OCI-LY3 (cell line): ENCODE results near the gene NAV2.

Source experiments
- EZH2phosphoT487 ChIP-seq: fragments of 200-600 bp; shearing (Covaris generic); IDR thresholded peaks from 2 replicates; pipeline ENCODE4 v1.6.1; 2018; ENCODE audit warnings: antibody characterized with exemption, mixed run types, low read depth
- TF ChIP-seq, protein P1 (sequence below): fragments of 200-600, 300-600 bp; sonication (generic); IDR thresholded peaks from 2 replicates; pipeline ENCODE4 v1.5.1; 2014; ENCODE audit warnings: antibody characterized with exemption, low read length, low read depth

DNA sequence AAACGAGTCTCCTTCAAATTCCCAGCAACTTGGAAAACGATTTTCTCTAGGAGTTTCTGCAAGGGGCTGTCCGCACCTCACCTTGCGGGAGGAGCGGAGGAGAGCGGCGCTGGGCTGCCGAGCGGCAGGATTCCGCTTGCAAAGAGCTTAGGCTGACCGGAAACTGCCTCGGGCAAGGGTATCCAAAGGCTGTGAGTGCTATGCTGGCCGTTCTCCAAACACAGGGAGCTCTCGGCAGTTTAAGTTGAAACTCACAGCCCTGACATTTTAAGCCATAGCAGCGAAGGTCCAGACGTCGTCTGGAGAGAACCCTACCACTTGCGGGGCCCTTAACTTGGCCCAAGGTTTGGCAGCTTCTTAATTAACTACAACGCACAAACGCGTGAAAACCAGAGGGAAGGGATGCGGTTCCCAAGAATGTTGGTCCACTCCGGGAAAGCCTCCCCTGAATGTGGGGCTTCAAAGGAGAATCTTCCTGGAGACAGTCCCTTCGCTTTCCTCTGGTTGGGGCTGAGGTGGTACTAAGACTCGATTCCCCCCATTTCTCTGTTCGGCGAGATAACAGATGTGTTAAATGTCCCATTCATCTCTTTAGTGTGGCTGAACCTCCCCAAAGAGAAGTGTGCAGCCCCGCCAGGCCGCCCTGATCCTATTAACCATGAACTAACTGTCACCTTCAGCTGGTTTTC lies 448.7 kb downstream of the NAV2 start:
- TF ChIP-seq, protein P1, sequence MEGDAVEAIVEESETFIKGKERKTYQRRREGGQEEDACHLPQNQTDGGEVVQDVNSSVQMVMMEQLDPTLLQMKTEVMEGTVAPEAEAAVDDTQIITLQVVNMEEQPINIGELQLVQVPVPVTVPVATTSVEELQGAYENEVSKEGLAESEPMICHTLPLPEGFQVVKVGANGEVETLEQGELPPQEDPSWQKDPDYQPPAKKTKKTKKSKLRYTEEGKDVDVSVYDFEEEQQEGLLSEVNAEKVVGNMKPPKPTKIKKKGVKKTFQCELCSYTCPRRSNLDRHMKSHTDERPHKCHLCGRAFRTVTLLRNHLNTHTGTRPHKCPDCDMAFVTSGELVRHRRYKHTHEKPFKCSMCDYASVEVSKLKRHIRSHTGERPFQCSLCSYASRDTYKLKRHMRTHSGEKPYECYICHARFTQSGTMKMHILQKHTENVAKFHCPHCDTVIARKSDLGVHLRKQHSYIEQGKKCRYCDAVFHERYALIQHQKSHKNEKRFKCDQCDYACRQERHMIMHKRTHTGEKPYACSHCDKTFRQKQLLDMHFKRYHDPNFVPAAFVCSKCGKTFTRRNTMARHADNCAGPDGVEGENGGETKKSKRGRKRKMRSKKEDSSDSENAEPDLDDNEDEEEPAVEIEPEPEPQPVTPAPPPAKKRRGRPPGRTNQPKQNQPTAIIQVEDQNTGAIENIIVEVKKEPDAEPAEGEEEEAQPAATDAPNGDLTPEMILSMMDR: no peak
- no peak for TF ChIP-seq EZH2phosphoT487
